Measurements from ENCODE around the gene IGFL2. TPM values are rescaled to one million over a fixed set of nuclear protein-coding genes. Genes with fewer than 3 reads are reported as not detected.
"Not testable (repeated sequence)": the region's sequence is repeated elsewhere in the genome, so short reads cannot be mapped to it uniquely, and the experiment has no call there.

IGFL2 gene
- polyA plus RNA-seq, 3 donors = not detected

DNA sequence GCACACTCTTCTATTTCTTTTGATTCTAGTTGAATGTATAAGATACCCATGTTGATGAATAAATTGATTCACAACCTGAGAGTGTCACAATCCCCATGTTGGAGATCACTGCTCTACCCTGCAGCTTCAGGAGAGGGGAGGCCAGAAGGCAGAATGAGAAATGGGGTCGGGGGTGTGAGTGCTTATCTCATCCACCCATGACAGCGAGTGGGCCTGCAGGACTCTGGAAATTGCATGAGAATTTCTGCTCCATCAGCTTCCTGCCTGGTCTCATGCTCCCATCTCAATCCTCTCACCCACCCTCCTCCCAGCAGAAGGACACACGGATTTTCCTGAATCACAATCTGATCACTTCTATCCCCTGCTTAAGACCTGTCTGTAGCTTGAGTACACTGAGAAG is 58.6 kb downstream of the IGFL2 start:
- no peak for DNase-seq (ENCODE audit: low read depth in 3 of 3, low spot score in 2 of 3)

DNA sequence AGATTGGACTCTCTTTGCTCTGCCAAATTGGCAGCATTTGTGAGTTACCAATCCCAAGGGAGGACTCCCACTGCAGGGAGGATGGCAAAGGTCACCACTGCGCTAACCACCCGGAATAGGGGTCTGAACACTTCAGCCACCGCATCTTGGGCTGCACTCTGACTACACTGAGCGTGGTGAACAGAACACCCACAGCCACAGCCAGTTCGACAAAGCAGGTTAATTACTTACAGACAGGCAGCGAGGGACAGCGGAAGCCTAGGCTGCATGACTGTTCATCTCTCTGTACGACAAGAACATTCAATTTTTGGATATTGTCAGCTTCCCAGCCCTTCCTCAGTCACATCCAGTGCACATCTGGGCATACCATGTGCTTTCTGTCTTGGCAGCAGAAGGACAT is 59.8 kb downstream of the IGFL2 start:
- not testable (repeated sequence) for DNase-seq (ENCODE audit: low read depth in 3 of 3, low spot score in 2 of 3)

DNA sequence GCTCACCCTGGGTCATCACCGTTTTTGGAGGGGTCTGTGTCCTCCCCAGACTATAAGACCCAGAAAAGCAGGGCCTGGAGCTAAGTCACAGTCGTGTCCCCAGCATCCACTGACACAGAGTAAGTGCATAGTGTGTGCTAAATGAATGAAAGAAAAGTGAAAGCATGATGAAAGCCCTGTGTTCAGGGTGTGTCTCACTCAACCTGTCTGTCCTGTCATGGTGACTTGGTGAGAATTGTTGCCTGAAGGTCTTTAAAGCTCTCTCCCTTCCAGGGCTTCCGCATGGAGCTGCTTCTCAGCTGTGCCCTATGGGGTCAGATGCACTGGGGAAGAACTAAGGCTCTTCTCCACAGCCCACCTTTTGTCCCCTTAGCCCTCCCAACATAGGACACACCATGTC is 61.0 kb downstream of the IGFL2 start:
- no peak for DNase-seq (ENCODE audit: low read depth in 3 of 3, low spot score in 2 of 3)

DNA sequence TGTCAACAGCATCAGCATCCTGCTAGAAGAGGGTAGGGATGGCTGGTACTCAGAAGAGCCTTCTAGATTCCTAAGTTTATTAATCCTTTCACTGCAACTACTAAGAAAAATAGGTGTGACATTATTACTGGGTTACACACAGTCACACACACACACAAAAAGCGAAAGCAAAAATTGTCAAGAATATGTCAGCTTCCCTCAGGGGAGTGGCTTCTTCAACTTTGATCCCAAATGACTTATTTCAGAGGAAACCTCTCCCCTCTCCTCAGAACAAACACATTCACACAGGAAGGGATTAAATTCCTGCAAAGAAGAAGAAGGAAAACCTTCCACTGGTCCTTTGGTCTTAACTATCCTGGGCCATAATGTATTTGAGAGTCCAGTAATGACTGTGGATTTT is 61.4 kb downstream of the IGFL2 start:
- no peak for DNase-seq (ENCODE audit: low read depth in 3 of 3, low spot score in 2 of 3)

DNA sequence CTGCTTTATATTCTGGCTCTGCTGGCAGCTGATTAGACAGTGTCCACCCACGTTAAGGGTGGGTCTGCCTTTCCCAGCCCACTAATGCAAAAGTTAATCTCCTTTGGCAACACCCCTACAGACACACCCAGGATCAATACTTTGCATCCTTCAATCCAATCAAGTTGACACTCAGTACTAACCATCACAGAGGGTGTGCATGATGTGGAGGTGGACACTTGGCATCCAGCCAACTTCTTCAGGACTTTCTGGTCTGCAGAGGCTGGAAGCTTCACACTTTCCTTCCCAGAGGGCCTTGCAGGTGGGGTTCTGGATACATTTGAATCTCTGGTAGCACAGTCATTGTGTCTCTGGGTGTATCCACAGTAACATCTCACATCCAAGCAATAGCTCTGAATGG is 62.6 kb downstream of the IGFL2 start:
- no peak for DNase-seq (ENCODE audit: low read depth in 3 of 3, low spot score in 2 of 3)

Other genes starting within 250 kb of the IGFL2 start
- 1 to 10 TPM; 2.8 to 3.8 (median 3.1) TPM for gene MYPOP, start 245.6 kb upstream of the IGFL2 start, polyA plus RNA-seq (ENCODE audit: insufficient read length in 3 of 3)
- not detected for gene NANOS2, start 233.5 kb upstream of the IGFL2 start, polyA plus RNA-seq (ENCODE audit: insufficient read length in 3 of 3)
- gene NOVA2, start 174.4 kb upstream of the IGFL2 start, polyA plus RNA-seq (ENCODE audit: insufficient read length in 3 of 3) = 1 to 10 TPM; 2.8 to 4.1 (median 2.9) TPM
- gene CCDC61, start 152.8 kb upstream of the IGFL2 start, polyA plus RNA-seq (ENCODE audit: insufficient read length in 3 of 3) = 10 to 100 TPM in 2 of 3 donors, 1 to 10 TPM in 1; 9.6 to 10.7 (median 10.5) TPM
- under 1 TPM in 2 of 3 donors, not detected in 1; 0.29 to 0.67 TPM for gene PGLYRP1, start 125.2 kb upstream of the IGFL2 start, polyA plus RNA-seq (ENCODE audit: insufficient read length in 3 of 3)
- gene IGFL4, start 107.2 kb upstream of the IGFL2 start, polyA plus RNA-seq (ENCODE audit: insufficient read length in 3 of 3) = under 1 TPM; 0.06 to 0.35 (median 0.17) TPM
- not detected for gene IGFL3, start 23.6 kb upstream of the IGFL2 start, polyA plus RNA-seq (ENCODE audit: insufficient read length in 3 of 3)
- not detected for gene IGFL1, start 81.5 kb downstream of the IGFL2 start, polyA plus RNA-seq (ENCODE audit: insufficient read length in 3 of 3)
- gene HIF3A, start 148.8 kb downstream of the IGFL2 start, polyA plus RNA-seq (ENCODE audit: insufficient read length in 3 of 3) = 10 to 100 TPM; 21.7 to 28.3 (median 23.8) TPM
- 100 to 1,000 TPM in 2 of 3 donors, 10 to 100 TPM in 1; 96.1 to 106 (median 106) TPM for gene PPP5C, start 198.8 kb downstream of the IGFL2 start, polyA plus RNA-seq (ENCODE audit: insufficient read length in 3 of 3)